ENCODE measurements around the gene DRC1.
"Not testable (repeated sequence)": the region's sequence is repeated elsewhere in the genome, so short reads cannot be mapped to it uniquely, and the experiment has no call there.

Gene DRC1

GRCh38 chr2:26401739-26402541 is at the start of gene DRC1:
Gene DRC1, plus strand, starts transcription at chr2:26401920. Its CDS starts 70 bp downstream, at chr2:26401990.
- no peak for DNase-seq

DNA sequence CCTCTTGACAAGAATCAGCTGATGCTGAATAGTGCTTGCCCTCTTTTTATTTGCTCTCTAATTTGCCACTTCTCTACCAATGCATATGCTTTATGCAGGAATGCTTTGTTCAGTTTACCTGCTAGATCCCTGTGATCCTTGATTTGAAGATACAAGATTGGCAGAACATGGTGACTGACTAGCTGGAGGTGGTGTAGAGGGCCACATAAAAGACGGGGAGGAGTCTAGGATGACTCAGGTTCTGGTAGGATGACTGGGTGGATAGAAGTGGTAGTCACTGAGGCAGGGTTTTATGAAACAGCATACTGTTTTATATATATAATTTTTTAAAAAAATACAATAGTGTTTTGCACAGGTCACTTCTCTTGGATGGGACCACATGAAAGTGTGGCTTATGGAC is 48.8 kb upstream of the DRC1 start:
- DNase-seq = peak; percentile 27 to 36

GRCh38 chr2:26354469-26354868 is 47.3 kb upstream of the DRC1 start:
- DNase-seq = not testable (repeated sequence)

- peak in 1 of 2 donors; percentile 13 for DNase-seq
These were observed 46.4 kb upstream of the DRC1 start for GRCh38 chr2:26355038-26355995.

GRCh38 chr2:26356111-26356510 is 45.6 kb upstream of the DRC1 start:
- no peak for DNase-seq

DNA sequence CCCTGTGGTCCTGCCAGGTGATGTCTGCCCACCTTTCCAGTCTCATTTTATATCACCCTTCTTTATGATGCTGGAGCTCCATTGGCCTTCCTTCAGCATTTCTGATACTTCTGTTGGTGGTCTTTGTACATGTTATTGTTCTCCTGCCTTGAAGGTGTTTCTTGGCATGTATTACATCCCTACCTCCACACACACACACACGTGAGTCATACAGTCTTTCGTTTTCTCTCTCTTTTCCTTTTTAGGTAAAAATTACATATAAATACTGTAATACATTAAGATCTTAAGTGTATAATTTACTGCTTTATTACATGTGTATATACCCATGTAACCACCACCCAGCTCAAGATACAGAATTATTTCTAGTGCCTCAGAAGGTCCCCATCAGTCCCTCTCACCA is 44.9 kb upstream of the DRC1 start:
- DNase-seq = no peak

GRCh38 chr2:26359886-26360473 is 41.7 kb upstream of the DRC1 start:
- no peak for DNase-seq

- no peak for DNase-seq
These were observed 38.4 kb upstream of the DRC1 start for GRCh38 chr2:26363323-26363722.

GRCh38 chr2:26363958-26364357 is 37.8 kb upstream of the DRC1 start:
- no peak for DNase-seq

GRCh38 chr2:26364669-26365068 is 37.1 kb upstream of the DRC1 start:
- no peak for DNase-seq

DNA sequence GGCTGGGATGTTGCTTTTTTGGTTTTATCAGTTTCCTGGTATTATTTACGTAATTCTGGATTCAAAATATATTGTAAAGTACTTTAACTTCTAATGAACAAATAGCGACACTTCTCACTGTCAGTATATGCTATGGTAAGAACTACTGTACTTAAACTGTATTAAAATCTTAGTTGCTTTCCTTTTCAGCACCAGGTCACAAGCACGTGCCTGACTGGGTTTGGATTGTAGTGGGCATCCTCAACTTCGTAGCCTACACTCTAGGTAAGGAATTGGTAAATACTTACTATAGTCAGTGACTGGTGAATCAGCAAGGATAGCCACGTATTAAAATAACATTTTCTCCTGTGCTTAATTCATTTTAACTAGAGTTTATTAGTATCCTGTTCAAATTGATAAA is 34.8 kb upstream of the DRC1 start:
- DNase-seq = no peak

- DNase-seq = not testable (repeated sequence)
These were observed 32.1 kb upstream of the DRC1 start for GRCh38 chr2:26369664-26370063.

- not testable (repeated sequence) for DNase-seq
These were observed 30.8 kb upstream of the DRC1 start for GRCh38 chr2:26370909-26371308.

DNA sequence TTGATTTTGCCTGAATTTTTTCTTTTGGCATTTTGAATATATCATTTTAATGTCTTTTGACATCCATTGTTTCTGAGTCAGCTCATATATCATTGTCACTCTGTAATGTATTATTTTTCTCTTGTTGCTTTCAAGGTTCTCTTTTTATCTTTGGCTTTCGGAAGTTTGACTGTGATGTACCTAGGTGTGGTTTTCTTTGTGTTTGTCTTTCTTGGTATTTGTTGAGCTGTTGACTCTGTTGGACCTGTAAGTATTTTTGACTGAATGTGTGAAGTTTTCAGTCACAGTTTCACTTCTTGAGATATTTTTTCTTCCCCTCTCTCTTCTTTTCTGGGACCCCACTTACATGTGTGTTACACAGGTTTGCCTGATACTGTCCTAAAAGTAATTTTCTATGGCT is 24.9 kb upstream of the DRC1 start:
- DNase-seq = no peak

DNA sequence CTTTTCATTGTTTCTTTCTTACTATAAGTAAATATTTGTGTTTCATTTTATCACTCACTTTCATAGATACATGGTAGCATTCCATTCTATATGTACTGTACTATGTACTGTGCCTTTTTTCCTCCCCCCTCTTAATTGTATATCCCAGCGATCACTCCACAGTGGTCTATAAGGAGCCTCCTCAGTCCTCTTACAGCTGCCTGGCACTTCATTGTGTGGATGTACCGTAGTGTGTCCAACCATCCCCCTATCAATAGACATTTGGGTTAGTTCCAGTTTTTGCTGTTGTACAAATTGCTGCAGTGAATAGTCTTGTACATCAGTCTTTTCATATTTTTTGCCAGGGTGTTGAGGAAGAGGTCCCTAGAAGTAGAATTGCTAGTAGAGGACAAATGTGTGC is 21.4 kb upstream of the DRC1 start:
- DNase-seq = no peak

- DNase-seq = no peak
These were observed 19.2 kb upstream of the DRC1 start for GRCh38 chr2:26382564-26382963.

DNA sequence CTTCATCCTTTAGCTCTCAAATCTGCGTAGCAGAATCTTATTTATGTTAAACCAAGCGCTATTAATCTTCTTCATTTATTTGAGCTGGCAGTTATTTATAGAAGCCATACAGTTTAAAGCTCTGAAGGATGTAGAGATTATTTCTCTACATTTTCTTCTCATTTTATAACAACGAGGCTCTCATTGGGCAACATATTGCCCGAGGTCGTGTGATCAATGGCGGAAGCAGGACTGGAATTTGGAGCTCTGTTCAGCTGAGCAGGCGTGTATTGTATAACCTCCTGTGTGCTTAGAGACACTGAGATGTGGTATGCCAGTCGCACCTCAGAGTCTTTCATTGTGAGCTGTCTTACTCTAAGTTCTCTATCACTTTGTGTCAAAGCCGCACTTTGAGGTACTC is 17.5 kb upstream of the DRC1 start:
- DNase-seq = no peak

DNA sequence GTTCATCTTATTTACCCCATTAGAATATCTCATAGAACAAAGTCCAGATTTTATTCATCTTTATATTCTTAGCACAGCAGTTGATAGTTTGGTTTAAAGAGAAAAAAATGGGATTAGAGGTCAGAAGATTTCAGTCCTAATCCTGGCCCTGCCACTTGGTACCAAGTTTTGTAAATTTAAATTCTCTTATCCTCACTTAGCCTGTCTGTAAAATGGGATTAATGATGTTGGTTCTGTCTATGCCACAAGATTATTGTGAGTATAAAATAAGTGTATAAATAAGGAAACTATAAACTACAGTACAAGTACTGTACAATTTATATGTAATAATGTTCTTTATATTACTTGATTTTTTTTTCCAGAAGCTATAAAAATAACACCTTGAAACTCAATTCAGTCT is 17.1 kb upstream of the DRC1 start:
- DNase-seq = no peak

DNA sequence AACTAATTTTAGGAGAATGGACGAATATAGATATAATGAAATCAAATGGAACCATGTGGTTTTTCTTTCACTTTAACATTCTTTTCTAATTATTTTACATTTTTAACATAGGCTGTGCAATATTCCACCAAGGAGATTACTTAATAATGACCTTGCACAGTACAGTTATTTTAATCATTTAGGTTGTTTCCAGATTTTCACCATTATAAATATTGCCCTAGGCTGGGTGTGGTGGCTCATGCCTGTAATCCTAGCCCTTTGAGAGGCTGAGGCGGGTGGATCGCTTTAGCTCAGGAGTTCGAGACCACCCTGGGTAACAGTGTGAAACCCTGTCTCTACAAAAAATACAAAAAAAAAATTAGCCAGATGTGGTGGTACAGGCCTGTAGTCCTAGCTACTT is 14.5 kb upstream of the DRC1 start:
- no peak for DNase-seq

GRCh38 chr2:26394694-26395093 is 7.0 kb upstream of the DRC1 start:
- DNase-seq = no peak

- no peak for DNase-seq
These were observed 6.3 kb upstream of the DRC1 start for GRCh38 chr2:26395394-26395793.

DNA sequence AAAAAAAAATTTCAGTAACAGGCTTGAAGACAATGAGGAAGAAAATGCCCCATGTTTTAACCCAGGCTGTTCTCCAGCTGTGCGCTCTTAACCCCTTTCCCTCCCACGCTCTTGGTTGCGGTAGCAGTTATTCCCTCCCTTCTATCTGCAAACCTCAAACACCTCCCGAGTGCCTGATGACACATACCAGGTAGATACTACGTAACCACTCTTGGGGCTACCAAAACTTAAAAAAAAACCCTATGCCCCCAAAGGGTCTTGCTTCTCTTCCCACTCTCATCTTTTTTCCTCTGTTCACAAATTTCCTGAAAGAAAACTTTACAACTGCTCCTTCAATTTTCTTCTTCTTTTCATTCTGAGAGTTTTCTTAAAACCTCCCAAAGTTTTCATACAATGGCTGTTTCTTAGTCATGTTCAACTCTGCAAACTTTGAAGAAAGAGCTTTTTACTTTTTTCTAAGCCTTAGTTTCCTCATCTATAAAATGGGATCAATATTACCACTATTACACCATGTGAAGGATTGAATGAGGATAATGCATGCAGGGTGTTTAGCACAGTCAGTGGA is 4.9 kb upstream of the DRC1 start:
- peak; percentile 37 to 42 for DNase-seq

- no peak for DNase-seq
These were observed 1.8 kb upstream of the DRC1 start for GRCh38 chr2:26399771-26400376.
